Tibial nerve (tissue), 4 donors: ENCODE results near the gene USP17L5.
"Not testable (repeated sequence)": the region's sequence is repeated elsewhere in the genome, so short reads cannot be mapped to it uniquely, and the experiment has no call there.

Experiments used
- CTCF ChIP-seq, 5 experiments: fragments of 200-600 bp in 3 of 5; fragments of 450-650 bp in 2 of 5; sonication (generic) in 3 of 5; IDR thresholded peaks; one replicate each; pipeline ENCODE4 v1.5.1; 2016 to 2019; ENCODE audit warnings: antibody characterized with exemption in 5 of 5, mild to moderate bottlenecking in 3 of 5, moderate library complexity in 2 of 5
- EP300 ChIP-seq, 2 donors: sonication (generic); formaldehyde crosslinking; IDR thresholded peaks; one replicate each; pipeline ENCODE4 v1.6.1; 2017; ENCODE audit warnings: antibody characterized with exemption in 2 of 2, mild to moderate bottlenecking in 1 of 2
- POLR2A ChIP-seq, 2 donors: fragments of 450-650 bp; IDR thresholded peaks; one replicate each; pipeline ENCODE4 v1.6.1; 2017; ENCODE audit warnings: antibody characterized with exemption in 2 of 2, mild to moderate bottlenecking in 2 of 2, moderate library complexity in 2 of 2

GRCh38 chr4:9379881-9380280 lies 40.7 kb downstream of the USP17L5 start:
- not testable (repeated sequence) for TF ChIP-seq POLR2A, CTCF, EP300 (IDR thresholded peaks at IDR 0.05)
